ENCODE results near the gene SLC49A3.
"Not testable (repeated sequence)": the region's sequence is repeated elsewhere in the genome, so short reads cannot be mapped to it uniquely, and the experiment has no call there.

The SLC49A3 gene

DNA sequence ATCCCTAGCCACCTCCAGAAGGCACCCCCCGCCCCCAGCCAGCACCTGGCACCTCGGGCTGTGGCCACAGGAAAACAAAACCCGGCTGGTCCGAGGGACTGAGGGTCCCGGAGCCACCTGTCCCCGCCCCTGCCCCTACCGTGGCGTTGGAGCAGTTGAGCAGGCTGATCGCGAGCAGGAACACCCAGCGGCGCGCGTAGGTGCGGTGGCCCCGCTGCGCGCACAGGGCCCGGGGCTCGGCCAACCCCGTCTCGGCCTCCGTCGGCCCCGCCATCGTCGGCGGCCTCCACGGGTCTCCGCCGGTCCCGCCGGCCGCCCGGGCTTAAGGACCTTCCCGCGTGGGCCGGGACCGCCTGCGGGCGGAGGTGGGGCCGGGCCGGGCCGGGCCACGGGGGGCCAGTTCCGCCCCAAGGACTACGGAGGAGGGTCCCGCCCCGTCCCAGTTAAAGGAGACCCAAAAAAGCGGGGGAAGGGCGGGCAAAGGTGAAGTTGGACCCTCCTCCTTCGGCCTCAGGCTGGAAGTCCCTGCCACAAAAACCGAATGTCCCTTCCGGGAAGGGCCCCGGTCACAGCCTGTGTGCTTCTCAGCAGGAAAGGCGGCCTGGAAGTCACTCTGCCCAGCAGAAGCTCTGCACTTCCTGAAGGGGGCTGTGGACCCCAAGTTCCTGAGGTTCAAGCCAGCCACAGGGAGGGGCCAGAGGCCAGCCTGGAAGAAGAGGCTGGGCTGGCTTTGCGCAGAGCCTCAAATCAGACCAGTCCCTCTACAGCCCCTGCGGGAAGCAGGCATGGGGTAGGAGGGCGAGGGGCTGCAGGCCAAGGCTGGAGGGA, at the start of gene SLC49A3:
Gene SLC49A3, minus strand, starts transcription at position 298 of the 828 bp plus-strand sequence. Its CDS starts 24 bp downstream, at position 274.
- no peak for DNase-seq

GRCh38 chr4:736561-736960, 47.6 kb upstream of the SLC49A3 start:
- not testable (repeated sequence) for DNase-seq

DNA sequence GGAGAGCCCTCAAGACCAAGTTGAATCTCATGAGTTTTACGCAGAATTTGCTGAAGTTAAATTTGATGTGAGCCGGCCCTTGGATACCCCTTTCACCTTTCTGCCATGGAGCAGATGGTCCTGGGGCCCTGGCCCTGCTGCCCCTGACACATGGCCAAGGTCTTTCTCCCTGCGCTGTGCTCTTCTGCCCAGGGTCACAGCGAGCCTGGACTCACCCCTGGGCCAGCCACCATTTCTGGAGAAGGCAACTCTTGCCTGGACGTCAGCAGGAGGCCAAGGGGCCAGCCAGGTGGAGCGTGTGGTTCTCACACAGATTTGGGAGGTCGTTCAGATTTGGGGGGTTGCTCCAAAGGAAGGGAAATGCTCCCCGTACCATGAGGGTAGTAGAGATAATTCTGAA, 46.6 kb upstream of the SLC49A3 start:
- no peak for DNase-seq

GRCh38 chr4:734951-735350, 46.0 kb upstream of the SLC49A3 start:
- no peak for DNase-seq

DNA sequence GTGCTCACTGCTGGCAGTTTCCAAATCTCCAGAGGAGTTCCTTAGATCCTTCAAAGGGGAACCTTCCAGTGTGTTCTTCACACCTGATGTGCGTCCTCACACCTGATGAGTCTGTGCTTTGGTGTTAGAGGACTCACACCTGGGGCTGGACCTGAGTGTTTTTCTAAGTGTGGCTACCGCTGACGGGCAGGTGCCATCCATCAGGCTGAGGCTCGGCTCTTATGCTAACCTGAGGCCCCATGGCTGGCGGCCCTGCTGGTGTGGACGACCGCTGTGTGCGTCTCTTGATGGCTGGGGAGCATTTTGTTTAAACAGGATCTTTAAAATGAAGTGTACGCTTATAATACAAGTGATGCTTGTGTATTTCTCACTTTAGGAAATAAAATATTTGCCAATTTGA, 45.1 kb upstream of the SLC49A3 start:
- DNase-seq: no peak

- no peak for DNase-seq
Measured at GRCh38 chr4:733631-733980, 44.7 kb upstream of the SLC49A3 start.

GRCh38 chr4:732911-733630, 44.1 kb upstream of the SLC49A3 start:
- DNase-seq: no peak

DNA sequence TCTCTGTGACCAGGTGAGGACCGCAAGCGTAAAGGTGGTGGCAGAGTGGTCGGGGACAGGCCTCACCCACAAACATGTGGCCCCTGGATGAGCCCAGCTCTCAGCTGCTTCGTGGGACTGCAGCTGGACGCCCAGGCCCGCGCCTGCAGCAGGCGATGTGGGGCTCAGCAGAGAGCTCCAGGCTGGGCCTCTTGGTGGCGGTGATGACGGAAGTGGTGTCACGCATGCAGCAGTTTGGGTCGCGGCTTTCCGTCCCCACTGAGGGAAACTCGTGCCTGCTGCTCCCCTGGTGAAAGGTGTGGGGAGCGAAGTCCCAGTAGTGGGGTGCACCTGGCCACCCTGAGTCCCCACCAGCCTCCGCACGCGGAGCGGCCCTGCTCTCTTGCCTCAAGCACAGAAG, 43.5 kb upstream of the SLC49A3 start:
- DNase-seq: no peak

- DNase-seq: not testable (repeated sequence)
Measured at GRCh38 chr4:731954-732353, 43.0 kb upstream of the SLC49A3 start.

GRCh38 chr4:730946-731904, 42.3 kb upstream of the SLC49A3 start:
- not testable (repeated sequence) for DNase-seq

- no peak for DNase-seq
Measured at GRCh38 chr4:730511-730910, 41.6 kb upstream of the SLC49A3 start.

GRCh38 chr4:729336-730315, 40.7 kb upstream of the SLC49A3 start:
- no peak for DNase-seq

- DNase-seq: no peak
Measured at GRCh38 chr4:727576-727975, 38.6 kb upstream of the SLC49A3 start.

DNA sequence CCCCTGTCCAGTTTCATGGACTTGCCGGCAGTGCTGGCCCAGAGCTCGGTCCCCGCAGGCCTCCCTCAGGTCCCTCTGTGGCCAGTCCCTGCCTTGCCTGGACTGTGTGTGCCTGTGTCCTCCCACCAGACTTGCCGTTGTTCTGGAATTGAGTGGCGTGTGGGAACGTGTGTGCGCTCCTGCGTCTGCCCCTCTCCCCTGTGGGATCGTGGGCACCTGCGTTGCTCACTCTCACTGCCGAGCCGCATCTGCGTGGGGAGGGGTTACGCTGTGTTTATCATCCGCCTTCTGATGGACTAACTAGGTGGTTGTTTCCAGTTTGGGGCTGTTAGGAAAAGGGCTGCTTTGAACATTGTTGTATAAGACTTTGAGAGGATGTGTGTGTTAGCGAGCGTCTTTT, 37.9 kb upstream of the SLC49A3 start:
- DNase-seq: no peak

- no peak for DNase-seq
Measured at GRCh38 chr4:726235-726787, 37.4 kb upstream of the SLC49A3 start.

DNA sequence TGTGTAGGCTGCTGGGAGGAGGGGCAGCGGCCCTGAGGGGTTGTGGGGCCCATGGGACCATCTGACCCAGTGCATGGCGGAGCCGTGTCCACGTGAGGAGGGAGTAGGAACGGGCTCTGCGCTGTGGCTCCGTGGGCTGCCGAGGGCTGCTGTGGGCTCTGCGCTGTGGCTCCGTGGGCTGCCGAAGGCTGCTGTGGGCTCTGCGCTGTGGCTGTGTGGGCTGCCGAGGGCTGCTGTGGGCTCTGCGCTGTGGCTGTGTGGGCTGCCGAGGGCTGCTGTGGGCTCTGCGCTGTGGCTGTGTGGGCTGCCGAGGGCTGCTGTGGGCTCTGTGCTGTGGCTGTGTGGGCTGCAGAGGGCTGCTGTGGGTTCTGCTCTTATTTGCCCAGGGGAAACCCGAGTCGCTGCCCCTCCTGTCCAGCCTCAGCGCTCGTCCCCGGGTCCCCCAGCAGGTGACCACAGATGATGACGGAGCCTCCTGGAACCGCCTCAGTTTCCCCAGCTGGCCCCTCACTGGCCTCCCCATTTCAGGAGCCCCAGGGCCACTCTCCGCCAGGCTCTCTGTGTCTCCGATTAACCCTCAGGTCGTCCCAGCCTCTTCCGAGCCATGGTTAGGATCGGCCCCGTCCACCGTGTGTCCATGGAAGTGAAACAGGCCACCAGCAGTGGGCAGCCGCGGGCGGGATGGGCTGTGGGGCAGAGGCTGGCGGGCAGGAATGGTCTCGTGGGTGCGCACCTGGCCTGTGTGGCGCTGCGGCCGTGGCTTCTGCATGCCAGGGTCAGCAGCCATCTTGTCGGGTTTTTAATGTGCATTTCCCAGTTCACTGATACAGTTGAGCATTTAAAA, 36.7 kb upstream of the SLC49A3 start:
- DNase-seq: no peak

DNA sequence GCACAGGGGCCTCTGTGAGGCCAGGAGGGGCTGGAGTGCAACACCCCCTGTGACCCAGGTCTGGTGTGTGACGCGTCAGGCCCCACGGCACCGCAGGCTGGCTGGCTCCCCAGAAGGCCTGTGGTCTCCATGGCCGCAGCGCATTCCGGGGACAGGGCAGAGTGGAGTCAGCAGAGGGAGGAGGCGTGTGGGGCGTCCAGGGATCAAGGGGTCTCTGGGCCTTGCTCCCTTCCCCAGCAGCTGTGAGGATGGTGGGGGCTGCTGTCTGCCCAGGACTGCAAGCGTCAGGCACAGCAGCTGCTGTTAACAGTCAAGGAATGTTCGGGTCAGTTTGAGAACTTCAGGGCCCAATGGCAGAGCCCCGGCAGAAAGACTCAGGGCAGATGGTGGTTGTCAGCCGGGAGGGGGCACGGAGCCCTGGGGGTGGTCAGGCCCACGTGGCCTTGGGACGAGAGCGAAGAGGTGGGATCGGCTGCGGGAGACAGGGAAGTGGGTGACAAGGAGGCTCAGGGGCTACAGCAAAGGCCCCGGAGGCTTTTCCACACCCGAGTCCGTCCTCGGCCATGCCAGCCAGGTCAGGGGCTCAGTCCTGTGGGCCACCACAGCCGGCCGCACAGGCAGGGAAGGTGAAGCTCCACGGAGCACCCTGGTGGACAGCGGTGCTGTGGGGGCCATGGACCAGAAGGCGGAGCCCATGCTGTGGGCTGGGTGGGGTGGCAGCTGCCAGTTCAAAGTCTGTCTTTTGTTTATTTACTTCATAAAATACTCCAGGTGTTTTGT, 35.0 kb upstream of the SLC49A3 start:
- DNase-seq: no peak

DNA sequence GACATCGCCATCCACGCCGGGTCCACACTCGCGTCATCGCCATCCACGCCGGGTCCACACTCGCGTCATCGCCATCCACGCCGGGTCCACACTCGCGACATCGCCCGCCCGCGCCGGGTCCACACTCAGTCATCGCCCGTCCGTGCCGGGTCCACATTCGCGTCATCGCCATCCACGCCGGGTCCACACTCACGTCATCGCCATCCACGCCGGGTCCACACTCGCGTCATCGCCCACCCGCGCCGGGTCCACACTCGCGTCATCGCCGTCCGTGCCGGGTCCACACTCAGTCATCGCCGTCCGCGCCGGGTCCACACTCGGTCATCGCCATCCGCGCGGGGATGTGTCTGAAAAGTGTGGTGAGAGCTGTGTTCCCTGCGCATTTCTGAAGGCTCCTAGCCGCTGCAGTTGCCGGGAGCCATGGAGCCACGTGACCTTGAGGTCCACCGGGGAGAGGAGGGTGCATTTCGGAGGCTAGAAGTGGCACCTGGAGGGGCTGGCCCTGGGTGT, 34.0 kb upstream of the SLC49A3 start:
- no peak for DNase-seq

DNA sequence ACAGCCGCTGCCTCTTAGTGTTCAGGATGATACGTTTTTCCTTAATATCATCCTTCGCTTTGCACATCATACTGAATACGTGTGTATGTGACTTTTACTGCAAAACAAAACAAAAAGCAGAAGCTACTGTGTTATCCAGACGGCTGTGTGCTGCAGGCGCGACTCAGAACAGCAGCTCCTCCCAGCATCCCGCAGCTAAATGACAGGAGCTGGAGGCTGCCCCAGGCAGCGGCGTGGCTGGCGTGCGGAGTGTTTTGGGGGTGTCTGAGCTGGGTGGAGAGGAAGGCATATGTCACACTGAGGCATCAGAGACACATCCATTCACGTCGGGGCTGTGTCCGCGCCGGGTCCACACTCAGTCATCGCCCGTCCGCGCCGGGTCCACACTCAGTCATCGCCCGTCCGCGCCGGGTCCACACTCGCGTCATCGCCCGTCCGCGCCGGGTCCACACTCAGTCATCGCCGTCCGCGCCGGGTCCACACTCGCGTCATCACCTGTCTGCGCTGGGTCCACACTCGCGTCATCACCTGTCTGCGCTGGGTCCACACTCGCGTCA, 33.3 kb upstream of the SLC49A3 start:
- DNase-seq: no peak

Data from NCI-H1092 (cell line).